Measurements from ENCODE around the gene TMPRSS5. TPM values are rescaled to one million over a fixed set of nuclear protein-coding genes. Genes with fewer than 3 reads are reported as not detected.

TMPRSS5 gene
- total and polyA plus RNA-seq, 4 donors = 9.5 to 22.7 (median 14.9) TPM

- no CpG with 5 or more reads among the region's 1 CpG for WGBS (ENCODE audit: insufficient coverage)
- H3K4me1 ChIP-seq (ENCODE audit: control insufficient read depth, insufficient read depth, low read length) = peaks cover 15% of the 10 kb centered on the region
- H3K9me3 ChIP-seq (ENCODE audit: control insufficient read depth, insufficient read depth, low read length) = no peaks in the 10 kb centered on the region
- no peak overlapping the region for H3K27ac ChIP-seq (ENCODE audit: low read depth, low read length)
- no peaks in the 10 kb centered on the region for H3K27me3 ChIP-seq (ENCODE audit: control insufficient read depth, insufficient read depth, low read length)
- no peak for DNase-seq (ENCODE audit: low read depth in 4 of 6, low spot score in 6 of 6)
- H3K4me3 ChIP-seq (ENCODE audit: low read depth, low read length) = no peak overlapping the region
- peaks cover 9% of the 10 kb centered on the region for H3K36me3 ChIP-seq (ENCODE audit: control insufficient read depth, insufficient read depth, low read length)
Observed at GRCh38 chr11:113701491-113701890, 4.6 kb downstream of the TMPRSS5 start.

GRCh38 chr11:113698515-113698914, 7.6 kb downstream of the TMPRSS5 start:
- Histone ChIP-seq H3K9me3 (ENCODE audit: control insufficient read depth, insufficient read depth, low read length) (no peaks in the 10 kb centered on the region), H3K4me3 (ENCODE audit: low read depth, low read length) (no peak overlapping the region), H3K27me3 (ENCODE audit: control insufficient read depth, insufficient read depth, low read length) (no peaks in the 10 kb centered on the region), H3K36me3 (ENCODE audit: control insufficient read depth, insufficient read depth, low read length) (peaks cover 13% of the 10 kb centered on the region), H3K4me1 (ENCODE audit: control insufficient read depth, insufficient read depth, low read length) (no peaks in the 10 kb centered on the region), H3K27ac (ENCODE audit: low read depth, low read length) (no peak overlapping the region)
- 68% methylated on average over 3 of the region's 3 CpGs for WGBS (ENCODE audit: insufficient coverage)
- DNase-seq (ENCODE audit: low read depth in 4 of 6, low spot score in 6 of 6) = no peak

GRCh38 chr11:113697756-113698407, 8.2 kb downstream of the TMPRSS5 start:
- WGBS (ENCODE audit: insufficient coverage) = no CpG with 5 or more reads among the region's 7 CpGs
- no peaks in the 10 kb centered on the region for H3K4me1 ChIP-seq (ENCODE audit: control insufficient read depth, insufficient read depth, low read length)

GRCh38 chr11:113697111-113697510, 9.0 kb downstream of the TMPRSS5 start:
- Histone ChIP-seq H3K27ac (ENCODE audit: low read depth, low read length) (no peak overlapping the region), H3K4me1 (ENCODE audit: control insufficient read depth, insufficient read depth, low read length) (no peaks in the 10 kb centered on the region), H3K9me3 (ENCODE audit: control insufficient read depth, insufficient read depth, low read length) (no peaks in the 10 kb centered on the region), H3K4me3 (ENCODE audit: low read depth, low read length) (no peak overlapping the region), H3K36me3 (ENCODE audit: control insufficient read depth, insufficient read depth, low read length) (peaks cover 18% of the 10 kb centered on the region), H3K27me3 (ENCODE audit: control insufficient read depth, insufficient read depth, low read length) (no peaks in the 10 kb centered on the region)
- no peak for DNase-seq (ENCODE audit: low read depth in 4 of 6, low spot score in 6 of 6)
- WGBS (ENCODE audit: insufficient coverage) = 100% methylated on average over 5 of the region's 5 CpGs

More at GRCh38 chr11:113697756-113698407, 8.2 kb downstream of the TMPRSS5 start:
- Histone ChIP-seq H3K27ac (ENCODE audit: low read depth, low read length) (no peak overlapping the region), H3K36me3 (ENCODE audit: control insufficient read depth, insufficient read depth, low read length) (peaks cover 17% of the 10 kb centered on the region), H3K27me3 (ENCODE audit: control insufficient read depth, insufficient read depth, low read length) (no peaks in the 10 kb centered on the region), H3K4me3 (ENCODE audit: low read depth, low read length) (no peak overlapping the region), H3K9me3 (ENCODE audit: control insufficient read depth, insufficient read depth, low read length) (no peaks in the 10 kb centered on the region)
- no peak for DNase-seq (ENCODE audit: low read depth in 4 of 6, low spot score in 6 of 6)

GRCh38 chr11:113695207-113695606, 10.9 kb downstream of the TMPRSS5 start:
- DNase-seq (ENCODE audit: low read depth in 4 of 6, low spot score in 6 of 6) = no peak
- H3K4me3 ChIP-seq (ENCODE audit: low read depth, low read length) = no peak overlapping the region
- WGBS (ENCODE audit: insufficient coverage) = 100% methylated on average over 1 of the region's 4 CpGs
- no peaks in the 10 kb centered on the region for H3K27me3 ChIP-seq (ENCODE audit: control insufficient read depth, insufficient read depth, low read length)
- H3K4me1 ChIP-seq (ENCODE audit: control insufficient read depth, insufficient read depth, low read length) = peaks cover 5% of the 10 kb centered on the region
- H3K27ac ChIP-seq (ENCODE audit: low read depth, low read length) = no peak overlapping the region
- peaks cover 22% of the 10 kb centered on the region for H3K36me3 ChIP-seq (ENCODE audit: control insufficient read depth, insufficient read depth, low read length)
- no peaks in the 10 kb centered on the region for H3K9me3 ChIP-seq (ENCODE audit: control insufficient read depth, insufficient read depth, low read length)

- WGBS (ENCODE audit: insufficient coverage) = 92% methylated on average over 12 of the region's 12 CpGs
- H3K9me3 ChIP-seq (ENCODE audit: control insufficient read depth, insufficient read depth, low read length) = no peaks in the 10 kb centered on the region
- no peak overlapping the region for H3K4me3 ChIP-seq (ENCODE audit: low read depth, low read length)
- H3K36me3 ChIP-seq (ENCODE audit: control insufficient read depth, insufficient read depth, low read length) = peaks cover 23% of the 10 kb centered on the region
- peaks cover 5% of the 10 kb centered on the region for H3K4me1 ChIP-seq (ENCODE audit: control insufficient read depth, insufficient read depth, low read length)
- H3K27me3 ChIP-seq (ENCODE audit: control insufficient read depth, insufficient read depth, low read length) = no peaks in the 10 kb centered on the region
- H3K27ac ChIP-seq (ENCODE audit: low read depth, low read length) = no peak overlapping the region
- DNase-seq (ENCODE audit: low read depth in 4 of 6, low spot score in 6 of 6) = no peak
Observed at GRCh38 chr11:113694390-113694789, 11.7 kb downstream of the TMPRSS5 start.

- DNase-seq (ENCODE audit: low read depth in 4 of 6, low spot score in 6 of 6) = no peak
- Histone ChIP-seq H3K9me3 (ENCODE audit: control insufficient read depth, insufficient read depth, low read length) (no peaks in the 10 kb centered on the region), H3K4me1 (ENCODE audit: control insufficient read depth, insufficient read depth, low read length) (peaks cover 5% of the 10 kb centered on the region), H3K27me3 (ENCODE audit: control insufficient read depth, insufficient read depth, low read length) (no peaks in the 10 kb centered on the region), H3K4me3 (ENCODE audit: low read depth, low read length) (no peak overlapping the region), H3K27ac (ENCODE audit: low read depth, low read length) (no peak overlapping the region), H3K36me3 (ENCODE audit: control insufficient read depth, insufficient read depth, low read length) (peaks cover 19% of the 10 kb centered on the region)
- WGBS (ENCODE audit: insufficient coverage) = 98% methylated on average over 10 of the region's 13 CpGs
Observed at GRCh38 chr11:113693030-113693429, 13.1 kb downstream of the TMPRSS5 start.

GRCh38 chr11:113690619-113691569, 15.2 kb downstream of the TMPRSS5 start:
- Histone ChIP-seq H3K27ac (ENCODE audit: low read depth, low read length) (no peak overlapping the region), H3K4me1 (ENCODE audit: control insufficient read depth, insufficient read depth, low read length) (peaks cover 5% of the 10 kb centered on the region), H3K4me3 (ENCODE audit: low read depth, low read length) (no peak overlapping the region), H3K36me3 (ENCODE audit: control insufficient read depth, insufficient read depth, low read length) (peaks cover 19% of the 10 kb centered on the region), H3K9me3 (ENCODE audit: control insufficient read depth, insufficient read depth, low read length) (no peaks in the 10 kb centered on the region), H3K27me3 (ENCODE audit: control insufficient read depth, insufficient read depth, low read length) (no peaks in the 10 kb centered on the region)
- WGBS (ENCODE audit: insufficient coverage) = 83% methylated on average over 10 of the region's 15 CpGs
- DNase-seq (ENCODE audit: low read depth in 4 of 6, low spot score in 6 of 6) = no peak

GRCh38 chr11:113689768-113690618, 16.1 kb downstream of the TMPRSS5 start:
- Histone ChIP-seq H3K4me3 (ENCODE audit: low read depth, low read length) (no peak overlapping the region), H3K4me1 (ENCODE audit: control insufficient read depth, insufficient read depth, low read length) (peaks cover 5% of the 10 kb centered on the region), H3K27ac (ENCODE audit: low read depth, low read length) (no peak overlapping the region), H3K36me3 (ENCODE audit: control insufficient read depth, insufficient read depth, low read length) (peaks cover 19% of the 10 kb centered on the region), H3K9me3 (ENCODE audit: control insufficient read depth, insufficient read depth, low read length) (no peaks in the 10 kb centered on the region), H3K27me3 (ENCODE audit: control insufficient read depth, insufficient read depth, low read length) (no peaks in the 10 kb centered on the region)
- WGBS (ENCODE audit: insufficient coverage) = 93% methylated on average over 15 of the region's 19 CpGs
- DNase-seq (ENCODE audit: low read depth in 4 of 6, low spot score in 6 of 6) = no peak

Data from spinal cord (tissue), 10 donors.